Smooth muscle cell (in vitro differentiated cells): ENCODE results near the gene ANKH. TPM values are rescaled to one million over a fixed set of nuclear protein-coding genes. Genes with fewer than 3 reads are reported as not detected.

Experiments used
- DNase-seq: peaks from one replicate; lab custom pipeline; 2025; ENCODE audit not compliant: unreplicated experiment; lab: John Stamatoyannopoulos, UW
- H2AFZ ChIP-seq: fragments of 200-600 bp; sonication (generic); 2 replicates; pipeline ENCODE4 v1.6.0; 2016; ENCODE audit warnings: antibody characterized with exemption, low read depth, mild to moderate bottlenecking
- H3F3A ChIP-seq: fragments of 200-600 bp; sonication (generic); 2 replicates; pipeline ENCODE4 v1.6.0; 2017; ENCODE audit warnings: antibody characterized with exemption, low read depth
- H3K27ac ChIP-seq: fragments of 200-600 bp; sonication (generic); 2 replicates; pipeline ENCODE4 v1.5.1; 2016; ENCODE audit warnings: low read depth, mild to moderate bottlenecking
- H3K27me3 ChIP-seq: fragments of 200-600 bp; sonication (generic); 2 replicates; pipeline ENCODE4 v1.6.1; 2016; ENCODE audit warnings: low read depth, mild to moderate bottlenecking
- H3K36me3 ChIP-seq: fragments of 200-600 bp; sonication (generic); 2 replicates; pipeline ENCODE4 v1.5.1; 2016; ENCODE audit warnings: low read depth
- H3K4me1 ChIP-seq: fragments of 200-600 bp; sonication (generic); 2 replicates; pipeline ENCODE4 v1.5.1; 2016; ENCODE audit warnings: low read depth
- H3K4me2 ChIP-seq: fragments of 200-600 bp; sonication (generic); 2 replicates; pipeline ENCODE4 v1.6.0; 2016; ENCODE audit warnings: mild to moderate bottlenecking
- H3K4me3 ChIP-seq: fragments of 200-600 bp; sonication (generic); 2 replicates; pipeline ENCODE4 v1.5.1; 2016; ENCODE audit warnings: mild to moderate bottlenecking
- H3K79me2 ChIP-seq: fragments of 200-600 bp; sonication (generic); 2 replicates; pipeline ENCODE4 v1.6.0; 2016; ENCODE audit warnings: low read depth, mild to moderate bottlenecking
- H3K9ac ChIP-seq: fragments of 200-600 bp; sonication (generic); 2 replicates; pipeline ENCODE4 v1.6.0; 2016; ENCODE audit warnings: low read depth
- H3K9me3 ChIP-seq: fragments of 200-600 bp; sonication (generic); replicated peaks from 2 replicates; pipeline ENCODE4 v1.5.1; 2016; ENCODE audit warnings: low read depth
- H4K20me1 ChIP-seq: fragments of 200-600 bp; sonication (generic); 2 replicates; pipeline ENCODE4 v1.6.0; 2016; ENCODE audit warnings: low read depth
- WGBS: methylation state at CpG from one replicate; pipeline ENCODE4 v1.1.7; 2016; ENCODE audit warnings: low lambda C conversion rate; 5-methylcytosine and 5-hydroxymethylcytosine counted together
- polyA plus RNA-seq: library from polyadenylated mRNA; unstranded; fragments of >200 nt; fragmentation: Nextera tagmentation; extraction: Ambion mirVana; gene quantifications from 2 replicates; pipeline ENCODE4 v1.2.1, GENCODE V29; 2016
- total RNA-seq: library from RNA; depleted of rRNA; stranded (reverse); fragments of >200 nt; gene quantifications from 2 replicates; pipeline ENCODE4 v1.2.3, GENCODE V29; 2014
- TF ChIP-seq, protein P1 (sequence below): fragments of 200-600 bp; sonication (generic); IDR thresholded peaks from 2 replicates; pipeline ENCODE4 v1.5.1; 2017; ENCODE audit warnings: borderline replicate concordance, mild to moderate bottlenecking, antibody characterized with exemption; ENCODE audit not compliant: insufficient read depth, poor library complexity, severe bottlenecking

Gene ANKH
- total and polyA plus RNA-seq, 2 experiments from 2014 or later = 48.0 to 56.6 TPM

- WGBS = 96% methylated on average over 16 of the region's 16 CpGs
- H3K9ac ChIP-seq = no peak overlapping the region
- no peak overlapping the region for H3K4me3 ChIP-seq
- no peaks in the 10 kb centered on the region for H3K79me2 ChIP-seq
- no peaks in the 10 kb centered on the region for H3K9me3 ChIP-seq
- H4K20me1 ChIP-seq = no peaks in the 10 kb centered on the region
- H3F3A ChIP-seq = no peaks in the 10 kb centered on the region
- no peaks in the 10 kb centered on the region for H3K36me3 ChIP-seq
- TF ChIP-seq, protein P1, sequence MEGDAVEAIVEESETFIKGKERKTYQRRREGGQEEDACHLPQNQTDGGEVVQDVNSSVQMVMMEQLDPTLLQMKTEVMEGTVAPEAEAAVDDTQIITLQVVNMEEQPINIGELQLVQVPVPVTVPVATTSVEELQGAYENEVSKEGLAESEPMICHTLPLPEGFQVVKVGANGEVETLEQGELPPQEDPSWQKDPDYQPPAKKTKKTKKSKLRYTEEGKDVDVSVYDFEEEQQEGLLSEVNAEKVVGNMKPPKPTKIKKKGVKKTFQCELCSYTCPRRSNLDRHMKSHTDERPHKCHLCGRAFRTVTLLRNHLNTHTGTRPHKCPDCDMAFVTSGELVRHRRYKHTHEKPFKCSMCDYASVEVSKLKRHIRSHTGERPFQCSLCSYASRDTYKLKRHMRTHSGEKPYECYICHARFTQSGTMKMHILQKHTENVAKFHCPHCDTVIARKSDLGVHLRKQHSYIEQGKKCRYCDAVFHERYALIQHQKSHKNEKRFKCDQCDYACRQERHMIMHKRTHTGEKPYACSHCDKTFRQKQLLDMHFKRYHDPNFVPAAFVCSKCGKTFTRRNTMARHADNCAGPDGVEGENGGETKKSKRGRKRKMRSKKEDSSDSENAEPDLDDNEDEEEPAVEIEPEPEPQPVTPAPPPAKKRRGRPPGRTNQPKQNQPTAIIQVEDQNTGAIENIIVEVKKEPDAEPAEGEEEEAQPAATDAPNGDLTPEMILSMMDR = no peak
- peaks cover 13% of the 10 kb centered on the region for H3K4me1 ChIP-seq
- H3K4me2 ChIP-seq = no peak overlapping the region
- H3K27me3 ChIP-seq = no peaks in the 10 kb centered on the region
- no peak for DNase-seq
- H2AFZ ChIP-seq = no peak overlapping the region
- no peak overlapping the region for H3K27ac ChIP-seq
Observed at GRCh38 chr5:14733661-14734060, 137.9 kb downstream of the ANKH start.

DNA sequence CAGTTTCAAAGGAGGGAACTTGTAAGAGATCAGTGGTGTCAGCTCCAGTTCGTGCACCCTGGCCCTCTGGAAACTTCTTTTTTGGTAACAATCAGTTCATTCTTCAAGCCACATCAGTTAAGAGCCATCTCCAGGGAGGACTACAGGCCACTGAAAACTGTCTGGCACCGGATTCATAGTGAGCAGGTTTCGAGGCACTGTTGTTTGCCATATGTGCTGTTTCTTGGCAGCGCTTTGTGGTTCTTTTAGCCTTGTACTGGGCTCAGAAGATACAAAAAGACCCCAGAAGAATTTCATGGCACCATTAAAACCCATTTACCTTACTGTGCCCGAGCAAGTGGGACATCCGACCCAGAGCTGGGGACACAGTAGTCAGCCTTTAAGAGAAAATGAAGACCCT lies 138.6 kb downstream of the ANKH start:
- Histone ChIP-seq H3K4me2 (no peak overlapping the region), H2AFZ (no peak overlapping the region), H3K9me3 (no peaks in the 10 kb centered on the region), H3K27me3 (no peaks in the 10 kb centered on the region), H3F3A (no peaks in the 10 kb centered on the region), H3K36me3 (no peaks in the 10 kb centered on the region), H4K20me1 (no peaks in the 10 kb centered on the region), H3K4me3 (no peak overlapping the region), H3K4me1 (peaks cover 18% of the 10 kb centered on the region), H3K9ac (no peak overlapping the region), H3K79me2 (no peaks in the 10 kb centered on the region), H3K27ac (no peak overlapping the region)
- 98% methylated on average over 6 of the region's 6 CpGs for WGBS
- TF ChIP-seq, protein P1 = no peak
- DNase-seq = no peak

DNA sequence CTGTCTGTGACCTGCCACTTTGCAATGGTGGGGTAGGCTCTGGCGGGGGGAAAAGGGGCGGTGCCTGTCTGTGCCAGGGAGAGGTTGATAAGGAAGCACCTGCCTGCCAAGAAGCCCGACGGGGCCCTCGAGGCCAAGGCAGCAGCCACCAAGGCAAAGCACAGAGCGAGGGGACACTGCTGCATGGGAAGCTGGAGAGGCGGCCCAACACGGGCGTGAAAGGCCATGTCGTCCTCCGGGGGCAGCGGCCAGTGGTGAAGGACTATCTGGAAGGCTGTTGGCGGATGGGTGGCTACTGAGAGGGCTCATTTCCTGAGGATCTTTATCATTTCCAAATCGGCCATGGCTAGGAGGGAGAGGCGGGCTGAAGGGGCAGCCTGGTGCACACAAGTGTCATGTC lies 140.7 kb downstream of the ANKH start:
- Histone ChIP-seq H3K9ac (no peak overlapping the region), H3K36me3 (no peaks in the 10 kb centered on the region), H2AFZ (no peak overlapping the region), H3K4me2 (no peak overlapping the region), H3K9me3 (no peaks in the 10 kb centered on the region), H3F3A (no peaks in the 10 kb centered on the region), H3K4me3 (no peak overlapping the region), H3K27me3 (no peaks in the 10 kb centered on the region), H3K27ac (no peak overlapping the region), H3K79me2 (no peaks in the 10 kb centered on the region), H4K20me1 (no peaks in the 10 kb centered on the region), H3K4me1 (peaks cover 34% of the 10 kb centered on the region)
- WGBS = 88% methylated on average over 15 of the region's 15 CpGs
- TF ChIP-seq, protein P1 = no peak
- no peak for DNase-seq

DNA sequence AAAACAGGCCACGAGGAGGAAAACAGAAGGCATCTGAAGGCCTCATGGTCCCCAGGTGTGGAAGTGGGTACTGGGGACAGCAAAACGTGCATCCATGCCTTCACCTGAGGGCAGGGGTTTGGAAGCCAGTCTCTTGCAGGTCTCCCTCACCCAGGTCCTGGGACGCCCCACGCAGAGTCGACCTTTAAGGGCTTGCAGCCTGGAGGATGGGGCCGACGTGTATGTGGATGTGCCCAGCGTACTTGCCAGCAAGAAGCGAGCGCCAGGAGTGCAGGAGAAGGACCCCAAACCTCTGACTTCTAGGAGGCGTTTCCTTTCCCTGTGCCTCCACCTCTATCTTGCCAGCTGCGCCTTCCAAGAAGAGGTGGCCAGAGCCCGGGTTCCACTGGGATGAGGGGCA lies 141.1 kb downstream of the ANKH start:
- Histone ChIP-seq H3F3A (no peaks in the 10 kb centered on the region), H3K4me1 (peaks cover 34% of the 10 kb centered on the region), H3K27me3 (no peaks in the 10 kb centered on the region), H3K9ac (no peak overlapping the region), H2AFZ (no peak overlapping the region), H3K9me3 (no peaks in the 10 kb centered on the region), H3K4me2 (no peak overlapping the region), H3K79me2 (no peaks in the 10 kb centered on the region), H3K36me3 (no peaks in the 10 kb centered on the region), H4K20me1 (no peaks in the 10 kb centered on the region), H3K4me3 (no peak overlapping the region), H3K27ac (no peak overlapping the region)
- TF ChIP-seq, protein P1 = no peak
- no peak for DNase-seq
- 96% methylated on average over 13 of the region's 13 CpGs for whole genome bisulfite sequencing
